CD4-positive, alpha-beta T cell treated with Interleukin-15 for 1 hour (primary cell): ENCODE data around the gene RUNX3.
"Not testable (repeated sequence)": the region's sequence is repeated elsewhere in the genome, so short reads cannot be mapped to it uniquely, and the experiment has no call there.

Experiments used
- DNase-seq: peaks from one replicate; pipeline ENCODE4 v3.0.0-alpha.2; 2020

Gene RUNX3

DNA sequence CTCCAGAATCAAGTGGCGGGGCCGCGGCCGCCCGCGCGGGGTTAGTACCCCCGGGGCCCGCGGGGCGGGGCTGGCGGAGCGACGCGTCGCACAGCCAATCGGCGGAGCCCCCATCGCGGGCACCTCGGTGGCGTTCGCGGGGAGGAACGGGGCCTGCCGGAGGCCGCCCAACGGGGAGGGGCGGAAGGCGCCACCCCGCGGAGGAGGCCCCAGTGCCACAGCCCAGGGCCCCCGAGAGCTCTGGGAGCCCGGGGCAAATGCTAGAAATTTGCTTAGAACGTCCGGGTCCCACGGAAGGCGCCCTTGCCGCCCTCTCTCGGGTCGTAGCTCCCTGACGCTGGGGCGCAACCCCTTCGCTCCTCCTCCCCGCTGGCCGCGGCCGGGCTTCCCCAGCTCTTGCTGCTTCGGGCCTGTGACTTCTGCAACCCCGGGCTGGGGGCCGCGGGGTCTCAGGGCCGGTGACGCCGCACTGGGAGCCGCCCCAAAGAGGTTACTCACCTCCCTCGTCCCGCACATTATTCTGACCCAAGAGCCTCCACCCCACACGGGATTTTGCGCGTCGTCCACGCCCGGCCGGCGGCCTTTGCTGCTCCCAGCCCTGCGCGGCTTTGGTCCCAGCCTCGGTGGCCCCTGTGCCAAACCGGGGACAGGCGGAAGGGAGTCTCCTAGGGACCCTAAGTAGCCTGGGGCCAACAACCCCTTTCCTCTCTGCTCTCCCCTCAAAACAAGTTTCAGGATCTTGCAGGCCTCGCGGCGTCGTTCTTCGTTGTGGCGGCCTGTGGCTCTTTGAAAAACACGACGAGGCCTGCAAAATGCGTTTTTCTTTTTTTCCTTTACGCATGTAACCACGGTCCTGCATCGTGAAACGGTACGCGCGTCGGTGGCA is at the start of gene RUNX3:
Gene RUNX3 (minus strand): TSS at position 17 of the 886 bp plus-strand sequence. CDS start 408 bp downstream, outside the sequence.
- peak; percentile 95 for DNase-seq

- DNase-seq = not testable (repeated sequence)
Measured at GRCh38 chr1:24979232-24979631, 49.2 kb upstream of the RUNX3 start.

GRCh38 chr1:24978383-24979032 is 48.4 kb upstream of the RUNX3 start:
- no peak for DNase-seq

- no peak for DNase-seq
Measured at GRCh38 chr1:24975391-24975790, 45.3 kb upstream of the RUNX3 start.

DNA sequence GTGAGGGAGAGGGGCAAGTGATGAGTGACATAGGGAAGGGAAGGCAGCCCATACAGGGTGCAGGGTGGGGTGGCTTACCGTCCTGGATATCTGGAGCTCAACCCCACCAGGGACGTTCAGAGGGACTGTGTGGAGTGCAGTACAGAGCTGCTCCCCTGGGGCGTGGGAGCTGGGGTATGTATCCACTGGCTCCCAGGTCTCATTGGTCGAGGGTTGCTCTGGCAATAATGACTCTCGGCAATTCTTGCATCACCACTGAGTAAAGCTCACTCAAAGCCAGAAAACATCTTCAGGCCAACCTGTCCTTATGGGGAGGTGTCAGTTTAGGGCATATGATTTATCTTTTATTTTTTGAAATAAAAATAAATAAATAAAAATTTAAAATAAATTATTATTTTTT is 43.2 kb upstream of the RUNX3 start:
- DNase-seq = no peak

GRCh38 chr1:24972915-24973242 is 42.8 kb upstream of the RUNX3 start:
- no peak for DNase-seq

DNA sequence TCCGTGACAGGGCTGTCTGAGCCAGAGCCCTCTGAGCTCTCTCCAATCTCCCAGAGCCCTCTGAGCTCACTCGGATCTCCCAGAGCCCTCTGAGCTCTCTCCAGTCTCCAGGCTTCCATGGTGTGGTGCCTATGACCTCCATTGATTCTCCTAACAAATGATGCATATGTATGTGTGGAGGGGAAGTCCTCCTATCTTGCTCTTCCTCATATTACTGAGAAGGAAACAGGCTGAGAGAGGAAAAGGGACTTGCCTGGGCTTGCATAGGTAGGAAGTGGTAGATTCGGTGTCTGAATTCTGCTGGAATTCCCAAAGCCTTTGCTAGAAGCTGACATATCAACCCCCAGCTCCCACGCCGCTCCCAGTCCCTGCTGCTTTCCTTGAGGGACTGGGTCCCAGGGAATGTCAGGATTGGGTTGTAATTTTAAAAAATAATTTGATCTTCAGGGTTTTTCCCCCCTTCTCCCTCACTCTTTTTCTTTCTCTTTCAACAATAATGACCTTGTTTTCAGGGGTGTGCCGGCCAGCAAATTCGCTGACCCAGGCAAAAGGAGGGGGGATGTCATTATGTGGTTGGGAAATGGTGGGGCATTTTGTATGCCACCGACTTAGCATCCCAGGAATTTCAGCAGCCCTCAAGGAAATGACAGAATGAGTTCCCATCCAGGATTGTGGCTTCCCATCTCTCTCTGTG is 42.3 kb upstream of the RUNX3 start:
- no peak for DNase-seq

- DNase-seq = no peak
Measured at GRCh38 chr1:24970926-24971875, 41.1 kb upstream of the RUNX3 start.

DNA sequence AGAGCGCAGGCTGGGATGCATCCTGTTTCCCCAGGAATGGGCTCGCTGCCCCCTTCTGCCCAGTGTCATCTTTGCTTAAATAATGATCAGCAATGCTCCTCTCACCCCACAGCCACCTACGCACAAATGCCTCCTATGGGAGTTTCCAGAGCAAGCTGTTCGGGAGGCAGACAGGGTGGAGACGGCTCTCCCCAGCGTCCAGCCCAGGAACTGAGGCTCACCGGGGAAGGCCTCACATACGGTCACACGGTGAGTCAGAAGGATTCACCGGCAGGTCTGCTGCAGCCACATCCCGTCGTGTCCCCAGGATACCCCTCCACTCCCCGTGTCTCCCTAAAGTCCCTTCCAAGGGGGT is 40.3 kb upstream of the RUNX3 start:
- DNase-seq = no peak

DNA sequence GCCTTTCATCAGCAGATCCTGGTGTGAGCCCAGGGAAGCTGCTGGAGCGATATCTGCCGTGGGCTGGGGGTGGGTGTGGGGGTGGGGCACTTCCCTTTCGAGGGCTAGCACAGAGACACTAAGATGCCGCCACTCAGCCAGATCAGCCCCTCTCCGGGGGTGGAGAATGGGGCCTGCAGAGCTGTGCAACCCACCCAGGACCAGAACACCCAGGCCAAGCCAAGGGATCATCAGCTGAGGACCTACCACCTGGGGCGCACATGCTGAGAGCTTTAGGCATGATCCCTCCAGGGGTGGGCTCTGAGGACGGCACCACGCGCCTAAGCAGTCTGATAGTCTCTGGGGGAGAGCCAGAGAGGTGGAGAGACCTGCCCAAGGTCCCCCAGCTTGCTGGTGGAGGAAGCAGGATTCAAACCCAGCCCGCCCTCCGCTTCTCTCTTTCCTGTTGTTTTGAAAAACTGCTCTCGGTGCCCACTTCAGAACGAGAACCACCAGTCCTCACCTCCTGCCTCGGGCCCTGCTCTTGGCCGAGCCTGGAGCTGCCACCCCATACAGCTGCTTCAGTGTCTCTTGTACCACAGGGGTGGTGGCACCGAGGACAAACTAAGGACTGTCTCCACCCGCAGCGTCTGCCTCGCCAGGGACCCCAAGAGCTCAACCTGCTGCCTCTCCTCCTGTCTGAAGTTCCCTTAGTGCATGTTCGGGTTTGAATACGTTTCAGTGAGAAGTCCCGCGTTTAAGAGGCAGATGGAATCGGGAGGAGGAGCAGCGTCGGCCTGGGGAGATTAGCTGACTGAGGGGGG is 39.7 kb upstream of the RUNX3 start:
- DNase-seq = no peak

- no peak for DNase-seq
Measured at GRCh38 chr1:24968941-24969585, 39.0 kb upstream of the RUNX3 start.

DNA sequence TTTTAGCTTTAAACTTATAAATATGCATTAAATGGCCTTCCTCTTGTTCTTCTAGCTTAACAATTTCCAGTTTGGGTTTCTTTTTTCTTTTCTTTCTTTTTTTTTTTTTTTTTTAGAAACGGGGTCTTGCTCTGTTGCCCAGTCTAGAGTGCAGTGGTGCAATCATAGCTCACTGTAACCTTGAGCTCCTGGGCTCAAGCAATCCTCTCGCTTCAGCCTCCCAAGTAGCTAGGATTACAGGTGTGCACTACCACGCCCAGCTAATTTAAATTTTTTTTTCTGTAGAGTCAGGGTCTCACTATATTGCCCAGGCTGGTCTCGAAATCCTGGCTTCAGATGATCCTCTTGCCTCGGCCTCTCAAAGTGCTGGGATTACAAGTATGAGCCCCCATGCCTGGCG is 37.9 kb upstream of the RUNX3 start:
- DNase-seq = no peak

- no peak for DNase-seq
Measured at GRCh38 chr1:24967555-24967954, 37.5 kb upstream of the RUNX3 start.

GRCh38 chr1:24966724-24967346 is 36.8 kb upstream of the RUNX3 start:
- DNase-seq = peak; percentile 77

DNA sequence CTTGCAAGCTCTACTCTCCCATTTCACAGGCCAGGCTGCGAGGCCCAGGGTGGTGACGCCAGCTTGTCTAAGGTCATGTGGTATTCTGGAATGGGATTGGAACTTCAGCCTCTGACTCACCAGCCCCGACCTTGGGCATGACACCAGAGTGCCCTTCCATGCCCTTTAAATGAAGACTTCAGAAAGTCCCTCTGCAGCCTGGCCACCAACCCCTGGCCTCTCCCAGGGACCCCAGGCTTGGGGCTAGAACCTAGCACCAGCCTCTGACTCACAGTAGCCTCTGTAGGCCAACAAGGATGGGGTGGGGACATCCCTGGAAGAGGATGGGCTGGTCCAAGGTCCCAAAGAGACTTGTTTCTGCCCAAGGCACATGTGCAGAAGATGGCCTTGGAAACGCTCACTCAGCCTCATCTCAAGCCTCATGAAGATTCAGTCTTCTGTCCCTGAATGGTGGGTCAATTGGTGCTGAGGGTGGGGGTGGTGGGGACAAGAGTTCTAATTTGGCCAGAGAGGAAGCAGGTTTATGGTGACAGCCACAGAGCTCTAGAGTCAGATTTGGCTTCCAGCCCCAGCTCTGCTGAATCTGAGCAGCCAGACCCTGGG is 36.1 kb upstream of the RUNX3 start:
- peak; percentile 38 for DNase-seq

DNA sequence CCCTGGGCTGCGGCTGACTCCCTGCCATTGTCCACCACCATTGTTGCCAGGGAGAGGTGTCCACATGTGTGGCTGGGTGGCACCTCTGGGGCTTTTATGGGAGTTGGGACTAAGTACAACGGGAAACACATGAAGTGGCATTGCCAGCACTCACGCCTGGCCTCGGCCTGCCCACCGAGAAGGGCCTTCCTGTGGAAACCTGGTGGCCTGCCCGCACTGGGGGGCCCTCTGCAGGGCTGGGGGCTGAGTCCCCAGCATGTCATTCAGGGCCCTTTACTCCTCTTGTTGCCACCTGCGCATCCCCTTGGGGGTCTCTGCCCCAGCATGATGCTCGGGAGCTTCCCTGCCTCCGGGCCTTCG is 35.5 kb upstream of the RUNX3 start:
- no peak for DNase-seq

- peak; percentile 94 for DNase-seq
Measured at GRCh38 chr1:24964811-24965570, 34.9 kb upstream of the RUNX3 start.

- no peak for DNase-seq
Measured at GRCh38 chr1:24963943-24964693, 34.0 kb upstream of the RUNX3 start.
